GM18951 (cell line): ENCODE measurements around the gene MOCS2.

ENCODE experiments used
- POLR2A ChIP-seq: IDR thresholded peaks from 4 replicates; pipeline ENCODE4 v1.6.1; 2011; ENCODE audit warnings: mild to moderate bottlenecking; ENCODE audit not compliant: insufficient read length, insufficient read depth; ENCODE audit errors: extremely low read depth
- in situ Hi-C: fragments of 300-500 bp; cut with MboI; formaldehyde crosslinking; loops from one replicate; pipeline ENCODE4 v1.12.0; 2022; ENCODE audit warnings: low sequenced_read_pairs, mixed read lengths, inconsistent platforms; ENCODE audit not compliant: unreplicated experiment

Gene MOCS2

DNA sequence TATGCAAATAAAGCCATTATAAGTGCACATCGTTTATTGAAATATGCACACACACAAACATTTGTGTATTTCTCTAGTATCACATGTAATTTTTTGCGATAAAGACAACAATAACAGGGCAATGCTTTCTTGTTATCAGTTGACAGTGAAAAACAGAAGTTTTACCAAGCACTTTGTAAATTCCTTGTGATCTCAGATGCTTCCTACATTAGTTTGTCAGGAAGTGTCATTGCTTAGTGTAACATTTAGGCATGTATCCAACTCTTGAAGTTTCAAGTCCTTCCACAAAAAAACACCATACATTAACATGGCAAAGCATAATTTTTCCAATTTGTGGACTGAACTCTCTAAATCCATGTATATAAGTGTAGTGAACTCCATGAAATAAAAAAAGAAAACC, 46.4 kb downstream of the MOCS2 start:
- TF ChIP-seq POLR2A: no peak
- in situ Hi-C loops: no loop called here

DNA sequence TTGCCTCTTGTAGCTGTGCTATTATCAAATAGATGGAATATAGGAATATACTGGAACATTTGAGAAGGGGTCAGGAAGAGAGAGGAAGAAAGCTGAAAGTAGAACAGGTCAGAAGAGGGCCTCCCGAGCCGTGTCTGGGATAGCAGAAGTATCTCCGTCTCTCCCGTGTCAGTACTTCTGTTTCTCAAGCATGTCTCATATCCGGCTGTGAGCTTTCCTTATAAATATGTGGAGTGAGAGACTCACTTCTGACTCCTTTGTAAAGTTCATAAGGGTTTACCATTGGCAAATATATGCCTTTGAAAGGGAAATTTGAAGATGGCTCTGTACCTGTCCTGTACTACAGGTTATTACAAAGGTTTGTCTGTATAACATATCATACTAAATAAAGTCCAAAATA, 50.3 kb downstream of the MOCS2 start:
- TF ChIP-seq POLR2A: no peak
- in situ Hi-C loops: no loop called here

DNA sequence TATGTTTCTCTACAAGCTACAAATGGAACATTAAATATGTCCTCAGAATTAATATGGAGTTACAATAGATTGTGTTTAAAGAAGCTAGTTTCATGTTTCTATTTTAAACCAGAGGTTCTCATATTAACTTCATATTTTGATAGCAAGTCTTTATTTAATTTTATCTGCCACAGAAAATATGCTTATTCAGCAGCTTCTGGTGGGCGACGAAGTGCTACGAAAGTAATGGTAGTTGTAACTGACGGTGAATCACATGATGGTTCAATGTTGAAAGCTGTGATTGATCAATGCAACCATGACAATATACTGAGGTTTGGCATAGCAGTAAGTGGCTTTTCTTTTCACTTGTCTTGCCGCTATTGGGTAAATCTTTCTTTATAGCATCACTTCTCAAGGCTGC, 54.2 kb downstream of the MOCS2 start:
- in situ Hi-C loops: no loop called here
- TF ChIP-seq POLR2A: no peak

DNA sequence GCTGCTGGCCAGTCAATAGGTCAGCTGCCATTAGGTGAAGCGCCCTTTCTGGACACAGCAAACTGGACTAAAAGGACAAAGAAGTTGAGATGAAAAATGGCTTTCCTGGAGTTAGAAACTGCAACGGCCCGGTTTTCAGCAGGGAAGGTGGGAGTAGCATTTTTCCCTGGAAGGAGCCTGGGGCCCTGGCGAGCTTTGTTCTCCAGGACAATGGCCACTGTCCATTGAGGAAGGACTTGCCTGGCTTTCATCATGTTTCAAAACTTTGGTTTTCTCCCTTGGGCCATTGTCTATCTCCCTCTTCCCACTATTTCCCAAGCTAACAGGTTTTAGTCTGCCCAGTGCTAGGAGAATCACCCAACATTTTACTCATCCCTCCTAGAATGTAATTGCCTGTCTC, 56.2 kb downstream of the MOCS2 start:
- TF ChIP-seq POLR2A: no peak
- in situ Hi-C loops: no loop called here

DNA sequence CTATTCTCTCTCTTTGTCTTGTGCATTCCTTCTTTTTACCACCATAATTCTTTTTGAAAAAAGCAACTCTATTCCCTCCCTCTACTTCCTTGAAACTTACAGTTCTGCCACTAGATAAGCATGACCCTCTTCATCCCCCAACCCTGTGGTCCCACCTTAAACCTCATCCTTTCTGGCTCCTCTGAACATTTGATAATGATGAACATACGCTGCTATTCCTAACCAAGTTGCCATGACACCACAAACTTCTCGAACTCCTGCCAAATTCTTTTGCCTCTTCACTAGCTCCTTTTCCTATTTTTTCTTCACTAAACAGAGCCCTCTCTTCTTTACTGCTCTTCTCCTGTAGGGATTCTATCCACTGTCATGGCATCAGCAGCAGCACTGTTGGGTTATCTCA, 57.1 kb downstream of the MOCS2 start:
- in situ Hi-C loops: no loop called here
- TF ChIP-seq POLR2A: no peak

DNA sequence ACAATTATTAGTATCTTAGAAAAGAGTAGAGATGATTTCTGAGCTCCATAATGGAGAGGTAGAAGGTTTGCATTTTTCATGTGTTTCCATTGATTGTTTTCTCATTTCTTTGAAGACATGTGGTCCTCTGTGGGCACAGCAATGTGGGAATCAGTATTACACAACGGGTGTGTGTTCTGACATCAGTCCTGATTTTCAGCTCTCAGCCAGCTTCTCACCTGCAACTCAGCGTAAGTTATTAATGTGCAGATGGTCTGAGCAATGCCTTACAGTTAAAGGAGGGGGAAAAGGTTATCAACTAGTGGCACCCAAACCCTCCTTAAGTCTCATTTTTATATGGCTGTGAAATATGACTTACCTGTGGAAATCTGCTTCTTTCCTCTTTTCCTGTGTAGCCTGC, 61.3 kb downstream of the MOCS2 start:
- no peak for TF ChIP-seq POLR2A
- in situ Hi-C loops: no loop called here
